HepG2 (cell line): ENCODE measurements around the gene NT5M. TPM values are rescaled to one million over a fixed set of nuclear protein-coding genes. Genes with fewer than 3 reads are reported as not detected.

Experiments
- ATF2 ChIP-seq: sonication (generic); formaldehyde crosslinking; IDR thresholded peaks from 2 replicates; pipeline ENCODE4 v1.4.0; 2020; ENCODE audit warnings: missing genetic modification reagents
- BHLHE40 ChIP-seq: IDR thresholded peaks from 2 replicates; pipeline ENCODE4 v1.6.1; 2011; ENCODE audit warnings: low read length, improper control_type of control experiment
- EEA1 ChIP-seq: sonication (generic); formaldehyde crosslinking; IDR thresholded peaks from 2 replicates; pipeline ENCODE4 v1.5.1; 2020; ENCODE audit warnings: mild to moderate bottlenecking, missing genetic modification reagents, borderline replicate concordance
- HNF1B ChIP-seq: sonication (generic); formaldehyde crosslinking; IDR thresholded peaks from 2 replicates; pipeline ENCODE4 v1.5.1; 2020; ENCODE audit warnings: mild to moderate bottlenecking, moderate library complexity, missing genetic modification reagents
- HNF4A ChIP-seq: sonication (generic); formaldehyde crosslinking; IDR thresholded peaks from 2 replicates; pipeline ENCODE4 v1.4.0; 2020; ENCODE audit warnings: missing genetic modification reagents
- HNF4G ChIP-seq, 2 experiments: sonication (generic) in 1 of 2; formaldehyde crosslinking in 1 of 2; IDR thresholded peaks; 2 replicates each; pipeline versions ENCODE4 v1.4.0 to v1.6.1; 2011 to 2020; ENCODE audit warnings: borderline replicate concordance in 2 of 2, low read depth in 2 of 2, mild to moderate bottlenecking in 2 of 2, low read length in 1 of 2, missing genetic modification reagents in 1 of 2, moderate library complexity in 1 of 2
- HNRNPL ChIP-seq: fragments of 200-400 bp; formaldehyde crosslinking; IDR thresholded peaks from 2 replicates; pipeline ENCODE4 v1.6.1; 2017; ENCODE audit warnings: mild to moderate bottlenecking, low read depth, low read length
- HNRNPLL ChIP-seq: fragments of 200-400 bp; formaldehyde crosslinking; IDR thresholded peaks from 2 replicates; pipeline ENCODE4 v1.6.1; 2017; ENCODE audit warnings: mild to moderate bottlenecking, low read depth, low read length; ENCODE audit not compliant: poor library complexity, severe bottlenecking
- IRF9 ChIP-seq: sonication (generic); formaldehyde crosslinking; IDR thresholded peaks from 2 replicates; pipeline ENCODE4 v1.8.0; 2022; ENCODE audit warnings: missing genetic modification reagents, mild to moderate bottlenecking, borderline replicate concordance
- KMT2A ChIP-seq: sonication (generic); formaldehyde crosslinking; IDR thresholded peaks from 2 replicates; pipeline ENCODE4 v1.4.0; 2020; ENCODE audit warnings: missing genetic modification reagents
- KMT2B ChIP-seq: IDR thresholded peaks from 2 replicates; pipeline ENCODE4 v1.6.1; 2016; ENCODE audit warnings: missing genetic modification reagents, missing compliant biosample characterization
- NFE2L2 ChIP-seq: fragments of 150-350 bp; IDR thresholded peaks from 2 replicates; pipeline ENCODE4 v1.6.1; 2014; ENCODE audit warnings: low read length
- NR2C2 ChIP-seq: sonication (generic); formaldehyde crosslinking; IDR thresholded peaks from 2 replicates; pipeline ENCODE4 v1.4.0; 2020; ENCODE audit warnings: missing genetic modification reagents, mild to moderate bottlenecking, moderate library complexity, borderline replicate concordance
- PBX3 ChIP-seq: sonication (generic); formaldehyde crosslinking; IDR thresholded peaks from 2 replicates; pipeline ENCODE4 v1.8.1; 2023; ENCODE audit warnings: missing genetic modification reagents, inconsistent platforms, borderline replicate concordance
- PRPF4 ChIP-seq: fragments of 200-400 bp; formaldehyde crosslinking; IDR thresholded peaks from 2 replicates; pipeline ENCODE4 v1.6.1; 2016; ENCODE audit warnings: low read length, low read depth; ENCODE audit not compliant: poor library complexity, severe bottlenecking
- RELA ChIP-seq: sonication (generic); formaldehyde crosslinking; IDR thresholded peaks from 2 replicates; pipeline ENCODE4 v1.4.0; 2020; ENCODE audit warnings: missing genetic modification reagents
- SMC3 ChIP-seq: IDR thresholded peaks from 2 replicates; pipeline ENCODE4 v1.6.1; 2011; ENCODE audit warnings: low read length, improper control_type of control experiment
- SRY ChIP-seq: sonication (generic); formaldehyde crosslinking; IDR thresholded peaks from 2 replicates; pipeline ENCODE4 v1.8.0; 2022; ENCODE audit warnings: mild to moderate bottlenecking, missing genetic modification reagents
- ZFY ChIP-seq: sonication (generic); formaldehyde crosslinking; IDR thresholded peaks from 2 replicates; pipeline ENCODE4 v1.4.0; 2020; ENCODE audit warnings: missing genetic modification reagents
- ZNF432 ChIP-seq: sonication (generic); formaldehyde crosslinking; IDR thresholded peaks from 2 replicates; pipeline ENCODE4 v1.5.0; 2020; ENCODE audit warnings: missing genetic modification reagents, mild to moderate bottlenecking, borderline replicate concordance
- ZNF44 ChIP-seq: sonication (generic); formaldehyde crosslinking; IDR thresholded peaks from 2 replicates; pipeline ENCODE4 v1.5.1; 2020; ENCODE audit warnings: mild to moderate bottlenecking, missing genetic modification reagents
- ZNF800 ChIP-seq: sonication (generic); formaldehyde crosslinking; IDR thresholded peaks from 2 replicates; pipeline ENCODE4 v1.4.0; 2020; ENCODE audit warnings: missing genetic modification reagents
- polyA plus RNA-seq, 8 experiments: library from polyadenylated mRNA; depleted of rRNA in 3 of 8; stranded (reverse) in 7 of 8; unstranded in 1 of 8; fragments of >200 nt; fragmentation: Illumina TruSeq in 4 of 8; extraction: Trizol in 4 of 8; gene quantifications; 2 replicates each; pipeline versions ENCODE4 v1.2.1 to v1.2.3, GENCODE V29; 2011 to 2016; ENCODE audit warnings: low read depth in 4 of 8, missing spikeins in 1 of 8, mixed read lengths in 1 of 8; ENCODE audit not compliant: insufficient read depth in 1 of 8
- total RNA-seq, 5 experiments: library from RNA; depleted of rRNA; stranded (reverse); fragments of >200 nt; fragmentation: Illumina TruSeq; extraction: Trizol; gene quantifications; 2 replicates each; pipeline ENCODE4 v1.2.3, GENCODE V29; 2016; ENCODE audit warnings: low read depth in 1 of 5

The NT5M gene
- total and polyA plus RNA-seq, 2 of the 13 experiments (the other 11 are each of a cell fraction or from before 2014, with no cell fraction given): 0.55 to 0.78 TPM

GRCh38 chr17:17354560-17355349, 51.6 kb downstream of the NT5M start (continued):
- TF ChIP-seq PBX3 (no peak), ZNF432 (CRISPR knock-in tag) (no peak), KMT2B (no peak), EEA1 (no peak), SRY (CRISPR knock-in tag) (no peak), HNRNPL (0 out of 2 replicates have a peak, but pooled peaks have one; percentile 21), ZNF44 (CRISPR knock-in tag) (no peak), HNF1B (CRISPR knock-in tag) (0 out of 2 replicates have a peak, but pooled peaks have one; percentile 25), HNF4A (CRISPR knock-in tag) (no peak), PRPF4 (no peak), ATF2 (CRISPR knock-in tag) (0 out of 2 replicates have a peak, but pooled peaks have one; percentile 13), ZFY (CRISPR knock-in tag) (peak; percentile 29; the same call in 1 of the 2 replicates), BHLHE40 (peak; percentile 51; the same call in 1 of the 2 replicates), HNRNPLL (no peak), RELA (CRISPR knock-in tag) (no peak), NFE2L2 (no peak), HNF4G (IDR thresholded peaks at IDR 0.05; ENCODE audit: borderline replicate concordance, low read depth, low read length) (no peak), HNF4G (CRISPR knock-in tag; IDR thresholded peaks at IDR 0.05; ENCODE audit: borderline replicate concordance, low read depth) (no peak), ZNF800 (CRISPR knock-in tag) (no peak), IRF9 (0 out of 2 replicates have a peak, but pooled peaks have one; percentile 30), SMC3 (peak; percentile 79), KMT2A (CRISPR knock-in tag) (no peak), NR2C2 (CRISPR knock-in tag) (no peak)
